ENCODE results near the gene SPDYE18.
"Not testable (repeated sequence)": the region's sequence is repeated elsewhere in the genome, so short reads cannot be mapped to it uniquely, and the experiment has no call there.

GRCh38 chr7:77074786-77075396 is 12.5 kb upstream of the SPDYE18 start:
- not testable (repeated sequence) for TF ChIP-seq CTCF (IDR thresholded peaks at IDR 0.05); POLR2AphosphoS5 (IDR thresholded peaks at IDR 0.05; ENCODE audit: low read depth, low read length); REST (IDR thresholded peaks at IDR 0.05; ENCODE audit: insufficient read depth in 1 of 2, low read depth in 2 of 2, low read length in 1 of 2)
